Measurements from ENCODE around the gene APPL2.

APPL2 gene

GRCh38 chr12:105222284-105222655 lies 13.7 kb downstream of the APPL2 start:
- no peak for DNase-seq

DNA sequence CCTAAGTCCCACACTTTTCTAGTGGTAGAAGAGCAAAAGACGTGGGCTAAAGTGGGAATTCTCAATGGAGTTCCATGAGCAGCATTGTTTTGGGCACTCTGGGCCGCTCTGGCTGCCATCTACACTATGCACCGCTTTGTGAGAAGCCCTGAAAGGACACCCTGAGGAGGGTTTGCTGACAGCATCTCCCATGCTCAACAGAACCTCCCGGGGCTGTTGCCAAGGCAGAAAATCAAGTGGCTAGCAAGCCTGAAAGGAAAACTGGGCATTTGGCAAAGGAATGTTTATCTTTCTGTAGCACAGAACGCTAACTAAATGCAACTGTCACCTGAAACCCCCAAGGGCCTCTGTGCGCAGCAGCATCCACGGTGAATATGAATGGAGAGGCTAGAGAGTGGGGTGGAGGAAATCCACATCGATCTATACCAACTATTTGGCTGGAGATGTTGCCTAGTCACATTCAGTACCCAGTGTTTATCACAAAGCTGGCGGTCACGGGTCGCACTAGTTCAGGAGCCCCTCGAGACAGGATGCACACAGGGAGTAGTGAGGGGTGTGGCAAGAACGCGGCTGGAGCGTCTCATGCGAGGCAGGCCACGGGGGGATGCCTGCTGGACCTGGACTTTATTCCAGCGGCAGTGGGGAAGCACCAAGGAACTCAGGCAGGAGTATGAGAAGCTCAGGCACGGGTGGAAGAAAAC lies 14.2 kb downstream of the APPL2 start:
- no peak for DNase-seq

- DNase-seq: no peak
Observed at GRCh38 chr12:105220929-105221290, 15.1 kb downstream of the APPL2 start.

GRCh38 chr12:105220150-105220928 lies 15.6 kb downstream of the APPL2 start:
- DNase-seq: no peak

- no peak for DNase-seq
Observed at GRCh38 chr12:105219261-105220028, 16.5 kb downstream of the APPL2 start.

DNA sequence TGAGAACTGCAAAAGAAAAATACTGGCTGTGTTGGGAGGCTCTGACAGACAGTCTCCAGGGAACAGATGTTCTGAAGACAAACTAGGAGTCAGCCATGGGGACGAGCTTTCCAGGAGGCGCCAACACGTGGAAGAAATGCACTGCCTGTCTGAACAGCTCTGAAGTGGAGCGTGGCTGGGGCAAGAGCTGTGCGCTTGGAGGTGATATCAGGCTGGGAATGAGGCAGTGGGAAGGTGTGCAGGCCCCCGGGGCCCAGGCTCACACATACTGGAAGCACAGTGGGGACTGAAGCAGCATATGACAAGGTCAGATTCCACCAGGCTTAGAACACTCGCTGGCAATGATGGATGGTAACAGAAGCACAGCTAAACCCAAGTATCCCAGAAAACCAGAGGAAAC lies 17.5 kb downstream of the APPL2 start:
- DNase-seq: no peak

DNA sequence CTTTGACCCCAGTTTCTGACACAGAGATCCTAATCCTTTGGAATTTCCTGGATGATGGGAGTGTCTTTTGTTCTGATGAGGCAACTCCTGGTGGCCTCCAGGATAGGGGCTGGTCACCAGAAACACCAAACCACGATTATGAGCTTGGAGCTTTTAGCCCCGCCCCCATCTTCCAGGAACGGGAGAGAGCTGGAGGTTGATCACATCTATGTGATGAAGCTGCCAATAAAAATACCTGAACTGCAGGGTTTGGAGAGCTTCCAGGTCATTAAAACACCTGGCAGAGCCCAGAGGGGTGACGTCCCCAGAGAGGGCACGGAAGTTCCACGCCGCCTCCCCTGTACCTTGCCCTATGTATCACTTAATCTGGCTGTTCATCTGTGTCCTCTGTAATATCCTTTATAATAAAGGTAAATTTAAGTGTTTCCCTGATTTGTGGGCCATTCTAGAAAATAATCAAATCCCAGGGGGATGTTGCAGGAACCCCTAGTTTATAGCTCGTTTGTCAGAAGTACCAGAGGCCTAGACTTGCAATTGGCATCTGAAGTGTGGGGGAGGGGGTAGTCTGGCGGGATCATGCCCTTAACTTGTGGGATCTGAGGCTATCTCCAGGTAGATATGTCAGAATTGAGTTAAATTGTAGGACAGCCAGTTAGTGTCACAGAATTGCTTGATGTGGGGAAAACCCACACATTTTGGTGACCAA lies 21.2 kb downstream of the APPL2 start:
- DNase-seq: no peak

- no peak for DNase-seq
Observed at GRCh38 chr12:105214148-105214547, 21.8 kb downstream of the APPL2 start.

GRCh38 chr12:105212438-105212837 lies 23.5 kb downstream of the APPL2 start:
- DNase-seq: no peak

- DNase-seq: no peak
Observed at GRCh38 chr12:105209091-105209490, 26.9 kb downstream of the APPL2 start.

GRCh38 chr12:105206686-105207374 lies 29.1 kb downstream of the APPL2 start:
- no peak for DNase-seq

DNA sequence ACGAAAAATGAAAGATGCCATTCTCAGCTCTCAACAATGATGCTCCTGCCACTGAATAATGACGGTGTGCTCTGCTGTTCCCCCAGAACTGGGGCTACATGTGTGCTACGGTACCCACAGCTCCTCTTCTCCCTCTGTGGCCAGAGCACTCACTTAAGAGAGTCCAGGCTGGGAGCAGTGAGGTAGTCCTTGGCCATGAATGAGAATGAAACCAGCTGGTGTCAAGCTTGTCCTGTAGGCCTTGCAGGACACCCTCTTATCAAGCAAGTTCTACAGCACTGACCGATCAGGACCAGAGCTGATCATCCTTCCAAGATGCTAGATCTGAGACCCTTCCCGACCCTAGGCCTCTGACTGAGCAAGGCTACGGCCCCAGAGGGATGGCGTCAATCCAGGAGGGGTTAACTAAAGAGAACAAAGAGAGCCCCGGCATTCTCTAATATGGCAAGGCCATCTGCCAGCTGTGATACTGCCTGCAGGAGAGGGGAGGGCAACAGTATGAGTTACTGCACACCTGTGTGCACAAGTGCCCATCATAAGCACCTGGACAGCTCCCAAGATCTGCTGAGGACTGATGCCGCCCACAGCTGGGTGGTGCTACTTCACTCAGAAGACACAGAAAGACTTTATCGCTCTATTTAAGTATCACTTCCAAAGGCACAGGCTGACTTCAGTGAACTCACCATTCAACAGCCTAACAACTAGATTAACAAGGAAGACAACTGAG lies 30.5 kb downstream of the APPL2 start:
- DNase-seq: no peak

DNA sequence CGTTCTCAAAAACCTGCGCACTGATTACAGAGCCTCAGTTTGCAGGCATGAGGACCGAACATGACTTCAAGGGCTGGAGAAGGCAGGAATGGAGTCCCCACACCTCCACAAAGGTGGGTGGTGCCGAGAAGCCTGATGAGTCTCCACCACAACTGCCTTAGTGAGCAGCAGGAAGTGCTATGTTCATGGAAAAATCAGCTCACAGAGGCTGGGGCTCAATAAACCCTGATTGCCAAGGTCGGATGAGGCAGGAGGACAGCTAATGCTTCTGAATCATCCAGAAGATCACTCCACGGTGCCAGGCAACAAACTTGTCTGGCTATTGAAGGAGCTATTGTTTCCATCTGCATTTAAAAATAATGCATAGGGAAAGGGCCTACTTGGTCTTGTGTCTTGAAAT lies 31.1 kb downstream of the APPL2 start:
- DNase-seq: no peak

DNA sequence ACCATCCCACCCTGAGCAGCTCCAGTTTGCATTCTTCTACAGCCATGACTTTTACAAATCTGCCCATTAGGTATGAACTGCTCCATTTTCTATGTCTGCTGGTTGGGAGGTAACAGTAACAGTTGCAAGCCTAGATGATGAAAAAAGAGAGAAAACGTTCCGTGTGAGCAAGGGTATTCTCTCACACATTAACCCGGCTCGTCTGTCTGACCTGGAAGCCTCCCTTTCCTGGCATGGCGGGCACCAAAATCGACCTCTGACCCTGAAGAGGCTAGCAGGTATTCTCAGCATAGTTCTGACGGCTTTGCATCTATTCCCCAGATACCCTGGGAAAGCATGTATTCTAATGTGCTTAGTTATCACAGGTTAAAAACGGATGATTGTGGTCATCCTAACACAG lies 31.8 kb downstream of the APPL2 start:
- no peak for DNase-seq

- no peak for DNase-seq
Observed at GRCh38 chr12:105202202-105202601, 33.8 kb downstream of the APPL2 start.

- DNase-seq: no peak
Observed at GRCh38 chr12:105201299-105201698, 34.7 kb downstream of the APPL2 start.

DNA sequence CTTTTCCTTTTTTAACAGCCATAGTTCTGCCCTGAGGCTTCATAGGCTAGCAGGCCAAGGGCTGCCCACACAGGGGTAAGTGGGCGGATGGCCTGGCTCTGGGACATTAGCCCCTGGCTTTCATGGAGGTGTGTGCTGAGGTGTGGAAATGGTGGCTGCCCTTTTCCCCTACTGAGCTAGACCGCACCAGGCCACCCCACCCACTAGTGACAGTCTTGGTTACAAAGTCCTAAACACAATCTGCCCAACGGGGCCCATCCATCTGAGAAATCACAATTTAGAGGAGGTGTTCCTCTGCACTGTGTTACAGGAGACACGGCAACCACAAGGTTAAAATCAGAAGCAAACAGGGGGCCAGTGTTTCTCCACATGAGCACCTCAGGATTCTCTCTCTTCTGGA lies 35.6 kb downstream of the APPL2 start:
- DNase-seq: no peak

DNA sequence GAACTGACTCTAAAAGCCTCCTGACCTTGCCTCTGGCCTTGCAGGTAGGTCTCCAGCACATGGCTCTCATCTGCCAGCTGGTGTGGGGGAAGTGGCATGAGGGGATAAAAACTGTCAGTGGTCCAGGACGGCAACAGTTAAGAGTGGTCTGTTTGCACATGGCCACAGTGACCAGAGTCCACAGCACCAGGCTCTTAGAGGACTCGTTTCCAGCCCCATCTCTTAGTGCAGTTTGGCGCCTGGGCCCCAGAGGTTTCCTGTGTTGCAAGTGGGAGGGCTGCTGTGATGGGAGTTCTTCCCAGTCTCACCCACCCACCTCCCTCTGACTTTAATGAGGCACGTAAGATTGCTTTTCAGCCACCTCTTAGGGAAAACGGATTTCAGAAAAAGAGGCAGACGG lies 37.0 kb downstream of the APPL2 start:
- DNase-seq: no peak

DNA sequence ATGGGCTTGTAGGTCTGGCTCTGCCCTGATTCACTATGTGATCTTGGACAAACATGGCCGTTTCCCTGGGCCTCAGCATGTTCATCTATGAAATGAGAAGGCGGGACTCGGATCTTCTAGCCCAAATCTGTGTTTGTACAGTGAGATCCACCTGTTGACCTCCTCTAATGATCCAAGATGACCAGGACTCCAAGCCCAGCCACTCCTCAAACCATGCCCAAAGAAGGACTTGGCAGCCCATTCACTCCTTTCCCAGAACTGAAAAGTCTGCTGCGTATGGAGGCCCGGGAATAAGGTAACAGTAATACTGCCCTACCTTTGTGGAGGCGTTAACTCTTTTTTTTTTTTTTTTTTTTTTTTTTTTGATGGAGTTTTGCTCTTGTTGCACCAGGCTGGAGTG lies 39.9 kb downstream of the APPL2 start:
- no peak for DNase-seq

GRCh38 chr12:105194947-105195346 lies 41.0 kb downstream of the APPL2 start:
- no peak for DNase-seq

- DNase-seq: no peak
Observed at GRCh38 chr12:105192624-105193225, 43.2 kb downstream of the APPL2 start.

- DNase-seq: no peak
Observed at GRCh38 chr12:105190530-105190929, 45.4 kb downstream of the APPL2 start.
